LNCaP clone FGC (cell line): Measurements from ENCODE around the gene OTUD1.

ENCODE experiments used
- DNase-seq: peaks from one replicate; pipeline ENCODE4 v3.0.0-alpha.2; 2011; ENCODE audit warnings: low read depth
- H3K4me3 ChIP-seq: 2 replicates; pipeline ENCODE4 v1.5.1; 2011; ENCODE audit warnings: mild to moderate bottlenecking, low read depth, low read length, control low read depth
- CTCF ChIP-seq: IDR thresholded peaks from 2 replicates; pipeline ENCODE4 v1.5.1; 2012; ENCODE audit warnings: mild to moderate bottlenecking; ENCODE audit not compliant: control insufficient read depth, insufficient read depth; ENCODE audit errors: extremely low read depth

The OTUD1 gene

DNA sequence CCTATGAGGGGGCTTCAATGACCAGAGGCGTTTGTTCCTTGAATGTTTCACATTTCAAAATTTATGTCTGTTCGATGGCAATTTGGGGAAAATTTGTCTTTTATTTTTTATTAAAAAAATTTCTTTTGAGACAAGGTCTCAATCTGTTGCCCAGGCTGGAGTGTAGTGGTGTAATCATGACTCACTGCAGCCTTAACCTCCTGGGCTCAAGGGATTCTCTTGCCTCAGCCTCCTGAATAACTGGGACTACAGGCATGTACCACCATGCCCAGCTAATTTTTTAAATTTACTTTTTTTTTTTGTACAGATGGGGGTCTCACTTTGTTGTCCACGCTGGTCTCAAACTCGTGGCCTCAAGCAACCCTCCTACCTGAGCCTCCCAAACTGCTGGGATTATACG, 39.7 kb downstream of the OTUD1 start:
- no peak overlapping the region for H3K4me3 ChIP-seq
- no peak for DNase-seq
- no peak for TF ChIP-seq CTCF

GRCh38 chr10:23479798-23480473, 41.1 kb downstream of the OTUD1 start:
- no peak overlapping the region for H3K4me3 ChIP-seq
- DNase-seq: no peak
- no peak for TF ChIP-seq CTCF

DNA sequence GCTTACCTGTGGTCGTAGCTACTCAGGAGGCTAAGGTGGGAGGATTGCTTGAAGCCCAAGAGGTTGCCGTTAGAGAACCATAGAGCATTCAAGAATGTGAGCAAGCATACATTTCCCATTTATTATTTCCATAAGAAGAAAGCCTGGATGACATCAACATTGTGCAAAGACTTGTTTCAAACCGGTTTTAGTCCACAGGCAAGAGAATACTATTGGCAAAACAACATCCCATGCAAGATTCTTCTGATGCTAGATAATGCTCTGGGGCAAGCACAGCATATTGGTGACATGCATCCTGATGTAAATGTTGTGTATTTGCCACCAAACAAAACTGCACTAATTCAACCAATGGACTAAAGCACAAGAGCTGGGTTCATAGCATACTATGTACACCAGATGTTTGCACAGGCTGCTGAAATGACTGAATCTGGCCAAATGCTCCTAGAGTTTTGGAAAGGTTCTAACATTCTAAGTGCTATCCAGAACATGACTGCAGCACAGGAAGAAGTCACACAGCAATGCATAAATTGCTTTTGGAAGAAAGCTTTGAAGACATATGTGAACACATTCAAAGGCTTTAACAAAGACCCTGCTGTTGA, 42.6 kb downstream of the OTUD1 start:
- peak; percentile 14 for DNase-seq
- no peak for TF ChIP-seq CTCF

DNA sequence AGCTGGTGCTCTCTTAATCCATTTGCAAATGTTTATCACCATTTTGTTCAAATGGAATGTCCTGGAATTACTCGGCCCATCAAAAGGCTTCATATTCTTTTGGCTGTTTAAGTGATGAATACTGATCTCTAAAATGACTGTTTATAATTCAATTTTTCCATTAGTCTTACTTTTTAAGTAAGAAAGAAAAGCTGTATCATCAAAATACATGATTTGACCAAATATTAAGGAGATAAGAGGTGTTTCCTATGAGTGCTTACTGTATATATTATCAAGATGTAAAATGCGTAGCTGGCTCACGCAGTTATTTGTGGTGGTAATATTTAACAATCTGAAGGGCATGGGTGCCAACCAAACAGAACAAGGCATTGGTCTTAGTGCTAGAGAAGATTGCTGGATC, 51.2 kb downstream of the OTUD1 start:
- TF ChIP-seq CTCF: no peak
- no peak overlapping the region for H3K4me3 ChIP-seq
- no peak for DNase-seq

More for the DNA sequence above, 42.6 kb downstream of the OTUD1 start:
- H3K4me3 ChIP-seq: no peak overlapping the region
